ENCODE data around the gene CRYBG1. TPM values are rescaled to one million over a fixed set of nuclear protein-coding genes. Genes with fewer than 3 reads are reported as not detected.

CRYBG1 gene
- total and polyA plus RNA-seq, 2 donors (not counting 3 experiments of a cell fraction or from before 2014, with no cell fraction given): 4.1 to 30.1 TPM

GRCh38 chr6:106453756-106454367 is 93.3 kb downstream of the CRYBG1 start:
- no peak overlapping the region for H3K9ac ChIP-seq (replicated peaks; ENCODE audit: extremely low read depth, insufficient read depth, low read length)
- H3K4me1 ChIP-seq (ENCODE audit: control insufficient read depth, extremely low read depth, insufficient read depth, low read length): no peaks in the 10 kb centered on the region
- ChIA-PET POLR2A (no interaction called here), CTCF (interaction anchor here (1.4 to 15.9 kb wide), 2 partner anchors 59 to 110 kb away, joined by 5 to 397 read pairs; no protein-coding TSS in a partner anchor)
- intact Hi-C loops (cut with micrococcal nuclease): no loop called here
- H3K9me1 ChIP-seq (replicated peaks; ENCODE audit: control insufficient read depth, extremely low read depth, insufficient read depth, low read length): no peaks in the 10 kb centered on the region
- no peak overlapping the region for H3K4me2 ChIP-seq (ENCODE audit: insufficient read depth, low read length)
- no peaks in the 10 kb centered on the region for H3K79me2 ChIP-seq (ENCODE audit: control insufficient read depth, insufficient read depth, low read length)
- no peak overlapping the region for H3K27ac ChIP-seq (ENCODE audit: insufficient read depth, low read depth, low read length)
- no peak for DNase-seq (ENCODE audit: low read depth, low spot score)
- no peak for TF ChIP-seq FOS (IDR thresholded peaks at IDR 0.05; ENCODE audit: borderline replicate concordance, insufficient read depth, low read length)
- no peak for TF ChIP-seq JUN (IDR thresholded peaks at IDR 0.05; ENCODE audit: borderline replicate concordance, insufficient read depth, insufficient read length, low read depth)
- no peak for TF ChIP-seq GATA2 (IDR thresholded peaks at IDR 0.05; ENCODE audit: insufficient read depth, insufficient read length, low read depth, low read length)
- TF ChIP-seq MAX (IDR thresholded peaks at IDR 0.05; ENCODE audit: insufficient read depth, insufficient read length): no peak
- dilution Hi-C loops (cut with MboI; ENCODE audit: extremely low pct_ligation_motif_present, low sequenced_read_pairs): no loop called here
- FAIRE-seq: no peak
- H3K9me3 ChIP-seq (replicated peaks; ENCODE audit: control insufficient read depth, insufficient read depth, low read length): no peaks in the 10 kb centered on the region
- H3K36me3 ChIP-seq (ENCODE audit: control insufficient read depth in 2 of 2, extremely low read depth in 1 of 2, insufficient read depth in 2 of 2, low read length in 2 of 2): no peaks in the 10 kb centered on the region
- no peaks in the 10 kb centered on the region for H4K20me1 ChIP-seq (replicated peaks; ENCODE audit: control insufficient read depth, extremely low read depth, insufficient read depth, low read length)
- peaks cover 0 to 5% of the 10 kb centered on the region in 2 experiments for H3K27me3 ChIP-seq (ENCODE audit: control insufficient read depth in 2 of 2, insufficient read depth in 2 of 2, low read length in 2 of 2)
- no peak overlapping the region for H3K4me3 ChIP-seq (replicated peaks in 1 of 3; ENCODE audit: insufficient read depth in 1 of 3, low read depth in 1 of 3, low read length in 3 of 3)
- no TSS peak for BruUV-seq (replicated peaks)
- H2AFZ ChIP-seq (ENCODE audit: low read depth, low read length): no peak overlapping the region

GRCh38 chr6:106456756-106457155 is 96.2 kb downstream of the CRYBG1 start:
- BruUV-seq (replicated peaks): no TSS peak
- no peak overlapping the region for H3K4me2 ChIP-seq (ENCODE audit: insufficient read depth, low read length)
- no peak overlapping the region for H3K27ac ChIP-seq (ENCODE audit: insufficient read depth, low read depth, low read length)
- no peak overlapping the region for H3K4me3 ChIP-seq (replicated peaks in 1 of 3; ENCODE audit: insufficient read depth in 1 of 3, low read depth in 1 of 3, low read length in 3 of 3)
- DNase-seq (ENCODE audit: low read depth, low spot score) (no peak), FAIRE-seq (no peak)
- peaks cover 0 to 5% of the 10 kb centered on the region in 2 experiments for H3K27me3 ChIP-seq (ENCODE audit: control insufficient read depth in 2 of 2, insufficient read depth in 2 of 2, low read length in 2 of 2)
- H3K36me3 ChIP-seq (ENCODE audit: control insufficient read depth in 2 of 2, extremely low read depth in 1 of 2, insufficient read depth in 2 of 2, low read length in 2 of 2): no peaks in the 10 kb centered on the region
- H3K9ac ChIP-seq (replicated peaks; ENCODE audit: extremely low read depth, insufficient read depth, low read length): no peak overlapping the region
- no peaks in the 10 kb centered on the region for H4K20me1 ChIP-seq (replicated peaks; ENCODE audit: control insufficient read depth, extremely low read depth, insufficient read depth, low read length)
- POLR2A ChIA-PET: no interaction called here
- H3K4me1 ChIP-seq (ENCODE audit: control insufficient read depth, extremely low read depth, insufficient read depth, low read length): no peaks in the 10 kb centered on the region
- H3K9me3 ChIP-seq (replicated peaks; ENCODE audit: control insufficient read depth, insufficient read depth, low read length): no peaks in the 10 kb centered on the region
- H2AFZ ChIP-seq (ENCODE audit: low read depth, low read length): no peak overlapping the region
- no peak for TF ChIP-seq POLR2A (IDR thresholded peaks at IDR 0.05; ENCODE audit: low read depth, low read length)
- no peak for TF ChIP-seq POLR2AphosphoS5 (IDR thresholded peaks at IDR 0.05; ENCODE audit: insufficient read depth, low read depth, low read length)
- TF ChIP-seq GATA2 (IDR thresholded peaks at IDR 0.05; ENCODE audit: insufficient read depth, insufficient read length, low read depth, low read length): no peak
- no peak for TF ChIP-seq EZH2 (IDR thresholded peaks at IDR 0.05; ENCODE audit: borderline replicate concordance, low read depth, low read length, severe bottlenecking)
- TF ChIP-seq FOS (IDR thresholded peaks at IDR 0.05; ENCODE audit: borderline replicate concordance, insufficient read depth, low read length): no peak
- TF ChIP-seq MAX (IDR thresholded peaks at IDR 0.05; ENCODE audit: insufficient read depth, insufficient read length): no peak
- no peak for TF ChIP-seq MYC (IDR thresholded peaks at IDR 0.05; ENCODE audit: low read depth, low read length)
- TF ChIP-seq JUN (IDR thresholded peaks at IDR 0.05; ENCODE audit: borderline replicate concordance, insufficient read depth, insufficient read length, low read depth): no peak
- TF ChIP-seq CTCF (IDR thresholded peaks at IDR 0.05; ENCODE audit: extremely low read depth in 1 of 2, insufficient read depth in 1 of 2, low read depth in 1 of 2, low read length in 2 of 2): no peak
- H3K79me2 ChIP-seq (ENCODE audit: control insufficient read depth, insufficient read depth, low read length): no peaks in the 10 kb centered on the region
- H3K9me1 ChIP-seq (replicated peaks; ENCODE audit: control insufficient read depth, extremely low read depth, insufficient read depth, low read length): no peaks in the 10 kb centered on the region
- CTCF ChIA-PET: no interaction called here
- intact Hi-C loops (cut with micrococcal nuclease): no loop called here
- dilution Hi-C loops (cut with MboI; ENCODE audit: extremely low pct_ligation_motif_present, low sequenced_read_pairs): no loop called here
